ENCODE measurements around the gene CTSE. TPM values are rescaled to one million over a fixed set of nuclear protein-coding genes. Genes with fewer than 3 reads are reported as not detected.
"Not testable (repeated sequence)": the region's sequence is repeated elsewhere in the genome, so short reads cannot be mapped to it uniquely, and the experiment has no call there.

Gene CTSE
- total RNA-seq, 1 experiment from 2014 or later, result not detected

DNA sequence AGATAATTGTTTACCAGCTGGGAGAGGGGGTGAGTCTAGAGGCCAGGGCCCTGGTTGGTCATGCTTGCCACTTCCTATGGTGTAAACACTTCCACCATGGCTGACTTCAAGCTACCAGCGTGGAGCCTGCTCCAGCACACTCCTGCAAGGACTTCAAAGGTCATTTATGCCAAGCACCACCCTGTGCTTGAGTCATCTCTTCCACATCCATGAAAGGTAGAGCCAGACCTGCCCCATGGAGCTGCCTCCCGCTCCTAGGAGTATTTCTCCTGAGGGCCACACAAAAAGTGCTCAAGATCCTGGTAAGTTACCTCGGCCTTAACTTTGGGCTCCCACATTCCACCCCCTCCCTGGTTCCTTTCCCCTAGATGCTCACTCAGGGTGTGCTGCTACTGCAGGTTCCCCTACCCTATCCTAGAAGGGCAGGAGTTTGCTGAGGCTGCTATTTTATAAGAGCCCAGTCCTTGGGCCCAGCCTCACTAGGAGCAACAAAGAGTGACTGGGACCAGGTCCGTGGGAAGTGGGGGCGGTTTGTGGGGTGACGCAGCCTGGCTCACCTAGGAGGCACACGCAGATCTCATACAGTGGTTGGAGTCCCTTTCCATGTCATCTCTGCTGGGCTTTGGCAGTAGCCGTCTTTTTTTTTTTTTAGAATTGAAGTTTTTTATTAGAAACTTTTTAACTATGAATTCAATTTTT is 22.9 kb downstream of the CTSE start:
- DNase-seq, result no peak
- no peaks in the 10 kb centered on the region for H3K36me3 ChIP-seq (replicated peaks; ENCODE audit: control insufficient read depth, insufficient read depth, low read length)
- no peak overlapping the region for H3K4me3 ChIP-seq (ENCODE audit: insufficient read depth, low read depth, low read length)
- H3K27me3 ChIP-seq (ENCODE audit: control insufficient read depth, insufficient read depth, low read length), result peaks cover 5% of the 10 kb centered on the region

GRCh38 chr1:205998457-205999241 is 25.0 kb downstream of the CTSE start:
- Histone ChIP-seq H3K4me3 (ENCODE audit: insufficient read depth, low read depth, low read length) (no peak overlapping the region), H3K36me3 (replicated peaks; ENCODE audit: control insufficient read depth, insufficient read depth, low read length) (no peaks in the 10 kb centered on the region), H3K27me3 (ENCODE audit: control insufficient read depth, insufficient read depth, low read length) (peaks cover 5% of the 10 kb centered on the region)
- no peak for DNase-seq

- not testable (repeated sequence) for H3K27me3 ChIP-seq (ENCODE audit: control insufficient read depth, insufficient read depth, low read length); DNase-seq; H3K36me3 ChIP-seq (replicated peaks; ENCODE audit: control insufficient read depth, insufficient read depth, low read length); H3K4me3 ChIP-seq (ENCODE audit: insufficient read depth, low read depth, low read length)
Observed at GRCh38 chr1:205996641-205997040, 27.1 kb downstream of the CTSE start.

DNA sequence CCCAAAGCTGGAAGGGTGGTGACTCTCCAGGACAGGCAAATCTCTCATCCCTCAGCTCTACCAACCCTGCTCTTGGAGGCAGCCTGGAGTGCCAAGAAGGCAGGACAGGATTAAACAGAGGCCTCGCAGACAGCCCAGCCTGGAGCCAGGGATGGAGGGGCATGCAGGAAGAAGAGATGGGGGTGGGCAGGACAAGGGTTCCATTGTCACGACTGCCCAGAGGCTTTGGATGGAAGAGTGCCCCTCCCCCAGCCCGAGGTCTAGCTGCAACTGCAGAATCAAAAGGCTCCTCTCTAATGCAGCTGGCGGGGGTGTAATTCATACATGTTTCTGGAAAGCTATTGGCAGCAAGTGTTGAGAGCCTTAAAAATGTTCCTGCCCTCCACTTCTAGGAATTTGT is 29.3 kb downstream of the CTSE start:
- DNase-seq, result no peak
- Histone ChIP-seq H3K36me3 (replicated peaks; ENCODE audit: control insufficient read depth, insufficient read depth, low read length) (no peaks in the 10 kb centered on the region), H3K4me3 (ENCODE audit: insufficient read depth, low read depth, low read length) (no peak overlapping the region), H3K27me3 (ENCODE audit: control insufficient read depth, insufficient read depth, low read length) (peaks cover 5% of the 10 kb centered on the region)

DNA sequence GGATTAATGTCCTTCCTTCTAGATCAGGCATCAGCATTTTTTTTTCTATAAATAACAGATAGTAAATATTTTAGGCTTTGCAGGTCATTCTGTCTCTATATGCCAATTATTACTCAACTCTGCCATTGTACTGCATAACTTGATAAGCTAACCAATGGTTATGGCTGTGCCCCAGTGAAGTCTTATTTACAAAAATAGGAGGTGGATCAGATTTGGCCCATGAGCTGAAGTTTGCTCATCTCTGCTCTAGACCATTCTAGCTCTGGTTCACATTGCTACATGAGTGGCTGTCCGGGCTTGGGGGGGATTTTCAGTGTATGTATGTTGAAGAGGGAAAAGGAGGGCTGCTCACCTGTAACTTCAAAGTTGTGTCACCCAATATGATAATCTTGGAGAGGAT is 30.6 kb downstream of the CTSE start:
- Histone ChIP-seq H3K27me3 (ENCODE audit: control insufficient read depth, insufficient read depth, low read length) (peaks cover 5% of the 10 kb centered on the region), H3K4me3 (ENCODE audit: insufficient read depth, low read depth, low read length) (no peak overlapping the region), H3K36me3 (replicated peaks; ENCODE audit: control insufficient read depth, insufficient read depth, low read length) (no peaks in the 10 kb centered on the region)
- DNase-seq, result no peak

DNA sequence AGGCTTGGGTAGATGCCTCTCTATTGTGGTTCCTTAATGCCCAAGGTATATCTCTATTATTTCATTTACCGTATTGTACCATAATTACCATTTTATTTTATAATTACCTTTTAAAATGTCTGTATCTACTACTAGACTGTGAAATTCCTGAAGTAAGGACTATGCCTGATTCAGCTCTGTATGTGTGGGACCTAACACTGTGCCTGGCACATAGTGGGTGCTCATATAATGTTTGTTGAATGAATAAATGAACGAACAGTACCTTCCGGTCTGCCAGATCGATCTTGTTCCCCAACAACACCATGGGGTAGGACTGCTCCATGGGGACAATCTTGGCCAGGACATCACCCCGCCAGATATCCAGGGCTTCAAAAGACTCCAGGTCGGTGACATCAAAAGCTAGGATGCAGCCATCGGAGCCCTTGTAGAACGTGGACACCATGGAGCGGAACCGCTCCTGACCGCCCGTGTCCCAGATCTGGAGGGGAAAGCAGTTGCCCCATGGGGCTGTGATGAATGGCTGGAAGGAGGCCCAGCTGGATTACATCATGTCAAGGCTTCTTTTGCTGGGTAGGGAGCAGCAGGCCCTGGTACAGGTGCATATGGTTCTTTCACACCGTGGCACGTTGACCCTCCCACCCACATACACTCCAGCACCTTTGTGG is 31.3 kb downstream of the CTSE start:
- H3K36me3 ChIP-seq (replicated peaks; ENCODE audit: control insufficient read depth, insufficient read depth, low read length), result no peaks in the 10 kb centered on the region
- no peak for DNase-seq
- H3K27me3 ChIP-seq (ENCODE audit: control insufficient read depth, insufficient read depth, low read length), result peaks cover 5% of the 10 kb centered on the region
- H3K4me3 ChIP-seq (ENCODE audit: insufficient read depth, low read depth, low read length), result no peak overlapping the region

GRCh38 chr1:205991237-205991636 is 32.5 kb downstream of the CTSE start:
- no peaks in the 10 kb centered on the region; the same call in 1 of the 2 replicates for H3K27me3 ChIP-seq (ENCODE audit: control insufficient read depth, insufficient read depth, low read length)
- DNase-seq, result no peak
- no peak overlapping the region for H3K4me3 ChIP-seq (ENCODE audit: insufficient read depth, low read depth, low read length)
- H3K36me3 ChIP-seq (replicated peaks; ENCODE audit: control insufficient read depth, insufficient read depth, low read length), result no peaks in the 10 kb centered on the region

- no peak overlapping the region for H3K4me3 ChIP-seq (ENCODE audit: insufficient read depth, low read depth, low read length)
- H3K27me3 ChIP-seq (ENCODE audit: control insufficient read depth, insufficient read depth, low read length), result no peaks in the 10 kb centered on the region; the same call in 1 of the 2 replicates
- H3K36me3 ChIP-seq (replicated peaks; ENCODE audit: control insufficient read depth, insufficient read depth, low read length), result no peaks in the 10 kb centered on the region
- DNase-seq, result no peak
Observed at GRCh38 chr1:205990226-205990625, 33.5 kb downstream of the CTSE start.

DNA sequence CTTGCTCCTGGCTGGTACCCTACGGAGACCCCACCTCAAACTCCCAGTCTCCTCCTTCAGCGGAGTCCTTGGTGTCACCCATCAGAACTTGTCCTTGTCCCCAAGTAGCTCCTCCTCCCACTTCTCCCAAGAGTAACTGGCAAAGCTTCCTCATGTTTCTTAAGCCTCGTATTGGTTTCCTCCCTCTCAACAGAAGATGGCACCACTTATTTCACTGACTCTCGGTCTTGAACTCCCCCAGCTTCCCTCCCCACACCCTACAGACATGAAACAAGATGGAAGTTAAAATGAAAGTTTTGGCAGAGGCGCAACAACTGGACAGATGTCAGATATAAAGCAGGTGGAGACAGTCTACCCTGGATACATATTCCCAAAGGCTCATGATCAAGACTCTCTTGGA is 33.9 kb downstream of the CTSE start:
- no peaks in the 10 kb centered on the region; the same call in 1 of the 2 replicates for H3K27me3 ChIP-seq (ENCODE audit: control insufficient read depth, insufficient read depth, low read length)

GRCh38 chr1:205988585-205988995 is 35.1 kb downstream of the CTSE start:
- H3K4me3 ChIP-seq (ENCODE audit: insufficient read depth, low read depth, low read length), result no peak overlapping the region
- no peaks in the 10 kb centered on the region; the same call in 1 of the 2 replicates for H3K27me3 ChIP-seq (ENCODE audit: control insufficient read depth, insufficient read depth, low read length)
- peak; percentile 66 for DNase-seq
- H3K36me3 ChIP-seq (replicated peaks; ENCODE audit: control insufficient read depth, insufficient read depth, low read length), result no peaks in the 10 kb centered on the region

More for the DNA sequence above, 33.9 kb downstream of the CTSE start:
- no peak overlapping the region for H3K4me3 ChIP-seq (ENCODE audit: insufficient read depth, low read depth, low read length)
- no peaks in the 10 kb centered on the region for H3K36me3 ChIP-seq (replicated peaks; ENCODE audit: control insufficient read depth, insufficient read depth, low read length)
- no peak for DNase-seq

GRCh38 chr1:205986861-205987260 is 36.8 kb downstream of the CTSE start:
- DNase-seq, result no peak
- Histone ChIP-seq H3K36me3 (replicated peaks; ENCODE audit: control insufficient read depth, insufficient read depth, low read length) (no peaks in the 10 kb centered on the region), H3K27me3 (ENCODE audit: control insufficient read depth, insufficient read depth, low read length) (no peaks in the 10 kb centered on the region; the same call in 1 of the 2 replicates), H3K4me3 (ENCODE audit: insufficient read depth, low read depth, low read length) (no peak overlapping the region)

- Histone ChIP-seq H3K27me3 (ENCODE audit: control insufficient read depth, insufficient read depth, low read length) (no peaks in the 10 kb centered on the region; the same call in 1 of the 2 replicates), H3K36me3 (replicated peaks; ENCODE audit: control insufficient read depth, insufficient read depth, low read length) (no peaks in the 10 kb centered on the region), H3K4me3 (ENCODE audit: insufficient read depth, low read depth, low read length) (no peak overlapping the region)
- no peak for DNase-seq
Observed at GRCh38 chr1:205986292-205986691, 37.4 kb downstream of the CTSE start.

DNA sequence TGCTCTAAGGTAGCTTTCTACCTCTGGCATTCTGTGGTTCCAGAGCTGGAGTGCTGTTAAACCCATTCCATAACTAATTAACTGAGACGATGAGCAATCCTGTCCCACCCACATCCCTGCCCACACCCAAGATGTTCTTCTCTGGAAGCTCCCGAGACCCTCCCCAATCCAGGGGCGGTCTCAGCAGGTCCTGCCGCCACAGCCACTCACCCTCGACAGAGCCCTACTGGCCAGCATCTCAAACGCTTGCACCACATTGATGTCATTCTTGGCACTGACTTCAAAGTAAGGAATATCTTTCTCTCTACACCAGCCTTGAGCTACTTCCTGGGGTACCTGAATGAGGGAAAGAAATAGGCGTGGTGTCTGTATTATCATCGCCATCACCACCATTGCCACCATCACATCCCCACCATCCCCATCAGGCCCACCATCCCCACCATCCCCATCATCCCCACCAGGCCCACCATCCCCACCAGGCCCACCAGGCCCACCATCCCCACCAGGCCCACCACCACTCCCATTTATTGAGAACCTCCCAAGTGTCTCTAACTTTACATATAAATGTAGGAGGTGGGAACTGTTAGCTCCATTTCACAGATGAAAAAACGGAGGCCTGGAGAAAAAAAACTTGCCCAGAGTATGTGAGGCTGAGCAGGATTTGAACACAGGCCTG is 38.2 kb downstream of the CTSE start:
- Histone ChIP-seq H3K36me3 (replicated peaks; ENCODE audit: control insufficient read depth, insufficient read depth, low read length) (no peaks in the 10 kb centered on the region), H3K4me3 (ENCODE audit: insufficient read depth, low read depth, low read length) (no peak overlapping the region), H3K27me3 (ENCODE audit: control insufficient read depth, insufficient read depth, low read length) (no peaks in the 10 kb centered on the region; the same call in 1 of the 2 replicates)
- DNase-seq, result no peak

GRCh38 chr1:205983925-205984725 is 39.6 kb downstream of the CTSE start:
- Histone ChIP-seq H3K4me3 (ENCODE audit: insufficient read depth, low read depth, low read length) (no peak overlapping the region), H3K27me3 (ENCODE audit: control insufficient read depth, insufficient read depth, low read length) (no peaks in the 10 kb centered on the region), H3K36me3 (replicated peaks; ENCODE audit: control insufficient read depth, insufficient read depth, low read length) (no peaks in the 10 kb centered on the region)
- peak; percentile 85 for DNase-seq
